Dendritic cell treated with granulocyte-macrophage colony-stimulating factor and Interleukin-4, amounts not matched to agents 40 ng/mL and 50 ng/mL, for 4 days (primary cell): ENCODE measurements around the gene FAM149B1.

Source experiments
- H3K27ac Mint-ChIP-seq: one replicate; pipeline ENCODE4 v1.8.0; 2022; ENCODE audit warnings: mild to moderate bottlenecking, mixed read lengths
- H3K27me3 Mint-ChIP-seq: one replicate; pipeline ENCODE4 v1.8.0; 2022; ENCODE audit warnings: mild to moderate bottlenecking, mixed read lengths
- H3K36me3 Mint-ChIP-seq: one replicate; pipeline ENCODE4 v1.8.0; 2022; ENCODE audit warnings: low read depth, mixed read lengths
- H3K4me1 Mint-ChIP-seq: one replicate; pipeline ENCODE4 v1.8.0; 2022; ENCODE audit warnings: low read depth, mixed read lengths
- H3K4me3 Mint-ChIP-seq: one replicate; pipeline ENCODE4 v1.8.0; 2022; ENCODE audit warnings: mild to moderate bottlenecking, moderate library complexity, mixed read lengths
- H3K9me3 Mint-ChIP-seq: one replicate; pipeline ENCODE4 v1.8.0; 2022; ENCODE audit warnings: mixed read lengths
- intact Hi-C: fragments of 100-400 bp; cut with micrococcal nuclease; formaldehyde crosslinking; loops from one replicate; pipeline ENCODE4 v1.15.0; 2022

FAM149B1 gene

DNA sequence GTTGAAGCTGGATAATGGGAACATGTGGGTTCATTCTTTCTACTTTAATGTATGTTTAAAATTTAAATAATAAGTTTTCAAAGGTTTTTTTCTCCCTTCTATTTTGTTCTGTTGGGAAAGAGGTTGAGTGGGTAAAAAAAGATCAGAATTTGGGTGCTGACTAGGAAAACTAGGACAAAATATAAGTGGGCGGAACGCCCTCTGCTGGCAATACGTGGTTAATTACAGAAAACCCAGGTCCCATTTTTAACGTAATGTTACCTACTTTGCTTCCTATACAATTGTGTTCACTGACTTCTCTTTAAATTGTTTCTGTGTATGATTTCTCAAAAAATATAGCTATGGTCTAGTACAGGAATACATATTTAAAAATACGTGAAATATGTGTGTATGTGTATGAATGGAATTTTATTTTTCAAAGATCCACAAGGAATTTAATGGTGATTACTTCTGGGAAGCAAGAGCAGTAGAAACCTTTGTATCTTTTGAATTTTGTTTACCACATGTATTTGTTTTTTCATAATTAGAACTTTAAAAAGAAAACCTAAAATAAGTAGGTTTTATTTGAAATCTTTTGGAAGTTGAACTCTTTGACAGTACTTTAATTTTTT lies 8.8 kb upstream of the FAM149B1 start:
- Mint-ChIP-seq H3K4me3 (no peak overlapping the region), H3K27me3 (no peaks in the 10 kb centered on the region), H3K36me3 (peaks cover 72% of the 10 kb centered on the region), H3K9me3 (no peaks in the 10 kb centered on the region), H3K4me1 (peaks cover 25% of the 10 kb centered on the region), H3K27ac (no peak overlapping the region)
- intact Hi-C loops: loop anchor here (10.0 kb wide), 1 partner anchor 94 kb away; no protein-coding TSS in a partner anchor

DNA sequence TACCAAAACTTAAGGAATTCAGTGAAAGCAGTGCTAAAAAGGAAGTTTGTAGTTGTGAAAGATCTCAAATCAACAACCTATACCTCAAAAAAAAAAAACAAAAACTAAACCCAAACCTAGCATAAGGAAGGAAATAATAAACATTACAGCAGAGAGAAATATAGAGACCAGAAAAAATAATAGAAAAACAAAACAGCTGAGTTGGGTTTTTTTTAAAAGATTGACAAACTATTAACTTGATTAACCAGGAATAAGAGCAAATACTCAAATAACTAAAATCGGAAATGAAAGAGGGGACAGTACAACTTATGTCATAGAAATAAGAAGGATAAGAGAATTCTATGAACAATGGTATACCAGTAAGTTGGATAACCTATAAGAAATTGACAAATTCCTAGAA lies 6.8 kb upstream of the FAM149B1 start:
- peaks cover 68% of the 10 kb centered on the region for H3K36me3 Mint-ChIP-seq

GRCh38 chr10:73161662-73162061 lies 6.3 kb upstream of the FAM149B1 start:
- Mint-ChIP-seq H3K27me3 (no peaks in the 10 kb centered on the region), H3K4me3 (no peak overlapping the region), H3K9me3 (no peaks in the 10 kb centered on the region), H3K27ac (no peak overlapping the region), H3K36me3 (peaks cover 67% of the 10 kb centered on the region), H3K4me1 (peaks cover 42% of the 10 kb centered on the region)
- intact Hi-C loops: no loop called here

More for the DNA sequence above, 6.8 kb upstream of the FAM149B1 start:
- peaks cover 36% of the 10 kb centered on the region for H3K4me1 Mint-ChIP-seq
- no peak overlapping the region for H3K4me3 Mint-ChIP-seq
- intact Hi-C loops: no loop called here
- no peaks in the 10 kb centered on the region for H3K27me3 Mint-ChIP-seq
- H3K9me3 Mint-ChIP-seq: no peaks in the 10 kb centered on the region
- H3K27ac Mint-ChIP-seq: no peak overlapping the region

DNA sequence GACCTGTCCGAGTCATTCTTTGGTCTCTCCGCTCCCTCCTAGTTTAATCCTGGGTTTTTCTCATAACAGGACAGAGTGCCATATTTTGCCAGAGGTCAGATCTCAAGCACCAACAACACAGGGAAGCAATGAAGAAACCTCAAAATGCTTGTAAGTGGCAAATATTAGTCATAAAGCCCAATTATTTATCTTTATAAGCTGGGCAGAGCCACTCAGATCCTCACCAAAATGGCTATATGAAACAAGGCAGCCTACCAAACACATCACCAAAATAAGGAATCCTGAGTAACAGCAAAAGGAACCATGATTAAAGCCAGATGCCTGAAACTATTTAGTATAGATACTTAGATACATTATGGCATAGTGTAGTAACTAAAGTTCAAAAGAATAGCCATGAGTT lies 4.8 kb upstream of the FAM149B1 start:
- Mint-ChIP-seq H3K9me3 (no peaks in the 10 kb centered on the region), H3K4me1 (peaks cover 51% of the 10 kb centered on the region), H3K27ac (peak overlapping the region; percentile 43), H3K4me3 (no peak overlapping the region), H3K27me3 (no peaks in the 10 kb centered on the region), H3K36me3 (peaks cover 70% of the 10 kb centered on the region)
- intact Hi-C loops: no loop called here

- peak overlapping the region; percentile 97 for H3K27ac Mint-ChIP-seq
- intact Hi-C loops: loop anchor here (5.0 kb wide), 1 partner anchor 70 kb away; the partner anchor contains the start of gene P4HA1
- H3K9me3 Mint-ChIP-seq: no peaks in the 10 kb centered on the region
- H3K27me3 Mint-ChIP-seq: no peaks in the 10 kb centered on the region
- peak overlapping the region; percentile 99 for H3K4me3 Mint-ChIP-seq
- H3K36me3 Mint-ChIP-seq: peaks cover 48% of the 10 kb centered on the region
- peaks cover 35% of the 10 kb centered on the region for H3K4me1 Mint-ChIP-seq
Observed at GRCh38 chr10:73166972-73167371, 947 bp upstream of the FAM149B1 start.

- Mint-ChIP-seq H3K36me3 (peaks cover 44% of the 10 kb centered on the region), H3K27ac (peak overlapping the region; percentile 97), H3K4me1 (peaks cover 31% of the 10 kb centered on the region), H3K27me3 (no peaks in the 10 kb centered on the region), H3K4me3 (peak overlapping the region; percentile 99), H3K9me3 (no peaks in the 10 kb centered on the region)
- intact Hi-C loops: loop anchor here (5.0 kb wide), 1 partner anchor 70 kb away; the partner anchor contains the start of gene P4HA1
Observed at GRCh38 chr10:73167458-73167782, 499 bp upstream of the FAM149B1 start.

GRCh38 chr10:73168465-73168803 lies 515 bp downstream of the FAM149B1 start:
- Mint-ChIP-seq H3K4me1 (peaks cover 25% of the 10 kb centered on the region), H3K9me3 (no peaks in the 10 kb centered on the region), H3K36me3 (peaks cover 35% of the 10 kb centered on the region), H3K27me3 (no peaks in the 10 kb centered on the region), H3K27ac (peak overlapping the region; percentile 97), H3K4me3 (peak overlapping the region; percentile 99)
- intact Hi-C loops: loop anchor here (5.0 kb wide), 1 partner anchor 71 kb away; the partner anchor contains the start of gene P4HA1

DNA sequence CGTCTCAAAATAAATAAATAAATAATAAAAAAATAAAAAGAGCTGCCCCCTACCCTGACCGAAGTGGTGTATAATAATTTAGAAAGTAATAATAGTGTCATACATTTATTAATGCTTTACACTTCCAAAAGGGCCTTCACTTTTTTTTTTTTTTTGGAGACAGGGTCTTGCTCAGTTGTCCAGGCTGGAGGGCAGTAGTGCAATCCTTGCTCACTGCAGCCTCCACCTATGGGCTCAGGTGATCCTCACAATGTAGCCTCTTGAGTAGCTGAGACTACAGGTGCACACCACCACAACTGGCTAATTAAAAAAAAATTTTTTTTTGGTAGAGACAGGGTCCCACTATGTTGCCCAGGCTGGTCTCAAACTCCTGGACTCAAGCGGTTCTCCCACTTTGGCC lies 1.4 kb downstream of the FAM149B1 start:
- Mint-ChIP-seq H3K9me3 (no peaks in the 10 kb centered on the region), H3K36me3 (peaks cover 35% of the 10 kb centered on the region), H3K4me1 (peaks cover 25% of the 10 kb centered on the region), H3K27ac (no peak overlapping the region), H3K27me3 (no peaks in the 10 kb centered on the region), H3K4me3 (no peak overlapping the region)
- intact Hi-C loops: loop anchor here (5.0 kb wide), 1 partner anchor 72 kb away; the partner anchor contains the start of gene P4HA1

GRCh38 chr10:73172867-73173266 lies 4.9 kb downstream of the FAM149B1 start:
- no peaks in the 10 kb centered on the region for H3K9me3 Mint-ChIP-seq
- H3K4me1 Mint-ChIP-seq: no peaks in the 10 kb centered on the region
- no peak overlapping the region for H3K27ac Mint-ChIP-seq
- no peaks in the 10 kb centered on the region for H3K27me3 Mint-ChIP-seq
- H3K4me3 Mint-ChIP-seq: no peak overlapping the region
- peaks cover 36% of the 10 kb centered on the region for H3K36me3 Mint-ChIP-seq
- intact Hi-C loops: no loop called here

GRCh38 chr10:73174148-73174925 lies 6.4 kb downstream of the FAM149B1 start:
- no peaks in the 10 kb centered on the region for H3K27me3 Mint-ChIP-seq
- H3K4me3 Mint-ChIP-seq: no peak overlapping the region
- H3K36me3 Mint-ChIP-seq: peaks cover 40% of the 10 kb centered on the region
- H3K9me3 Mint-ChIP-seq: no peaks in the 10 kb centered on the region
- H3K4me1 Mint-ChIP-seq: no peaks in the 10 kb centered on the region
- no peak overlapping the region for H3K27ac Mint-ChIP-seq
- intact Hi-C loops: no loop called here

GRCh38 chr10:73182568-73182967 lies 14.6 kb downstream of the FAM149B1 start:
- H3K4me1 Mint-ChIP-seq: no peaks in the 10 kb centered on the region
- H3K27ac Mint-ChIP-seq: no peak overlapping the region
- H3K9me3 Mint-ChIP-seq: no peaks in the 10 kb centered on the region
- no peaks in the 10 kb centered on the region for H3K27me3 Mint-ChIP-seq
- H3K36me3 Mint-ChIP-seq: peaks cover 64% of the 10 kb centered on the region
- H3K4me3 Mint-ChIP-seq: no peak overlapping the region
- intact Hi-C loops: no loop called here

DNA sequence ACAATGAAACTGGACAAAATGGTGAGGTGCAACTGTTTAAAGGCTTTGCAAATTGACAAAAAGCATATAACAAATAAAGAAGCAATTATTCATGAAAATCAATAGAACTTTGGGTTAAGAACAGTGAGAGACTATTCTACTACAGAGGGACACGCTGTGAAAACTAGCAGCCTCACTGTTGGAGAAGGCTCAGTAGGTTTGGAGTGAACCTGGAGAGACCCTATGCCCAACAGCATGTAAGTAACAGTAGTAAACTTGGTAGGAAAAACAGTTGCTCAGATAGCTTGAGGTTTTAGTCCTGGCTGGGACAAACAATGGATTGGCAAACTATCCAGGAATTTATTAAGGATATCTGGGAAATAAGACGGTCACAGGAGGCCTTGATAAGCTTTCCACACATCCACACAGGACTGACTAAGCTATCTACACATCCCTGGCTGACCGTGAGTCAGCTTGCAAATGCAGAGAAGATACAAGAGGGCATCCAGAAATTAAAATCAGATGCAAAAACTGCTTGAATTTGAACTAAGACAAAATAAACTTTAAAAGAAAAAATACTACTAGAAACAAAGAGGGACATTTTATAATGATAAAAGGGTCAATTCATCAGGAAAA lies 15.9 kb downstream of the FAM149B1 start:
- Mint-ChIP-seq H3K27me3 (no peaks in the 10 kb centered on the region), H3K4me3 (no peak overlapping the region), H3K4me1 (no peaks in the 10 kb centered on the region), H3K36me3 (peaks cover 56% of the 10 kb centered on the region), H3K9me3 (no peaks in the 10 kb centered on the region), H3K27ac (no peak overlapping the region)
- intact Hi-C loops: no loop called here

DNA sequence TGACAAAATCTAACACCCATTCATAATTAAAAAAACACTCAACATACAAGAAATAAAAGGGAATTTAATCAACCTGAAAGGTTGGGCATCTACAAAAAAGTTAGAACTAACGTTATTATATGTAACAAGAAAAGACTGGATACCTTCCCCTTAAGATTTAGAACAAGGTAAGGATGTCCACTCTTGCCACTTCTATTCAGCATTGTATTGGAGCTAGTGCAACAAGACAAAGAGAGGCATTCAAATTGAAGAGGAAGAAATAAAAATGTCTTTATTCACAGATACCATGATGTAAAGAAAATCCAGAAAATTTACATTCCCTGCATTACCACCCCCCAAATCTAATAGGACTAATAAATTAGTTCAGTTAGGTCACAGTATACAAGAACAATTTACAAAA lies 18.3 kb downstream of the FAM149B1 start:
- H3K27me3 Mint-ChIP-seq: no peaks in the 10 kb centered on the region
- intact Hi-C loops: no loop called here
- no peaks in the 10 kb centered on the region for H3K4me1 Mint-ChIP-seq
- H3K27ac Mint-ChIP-seq: no peak overlapping the region
- H3K4me3 Mint-ChIP-seq: no peak overlapping the region
- peaks cover 43% of the 10 kb centered on the region for H3K36me3 Mint-ChIP-seq
- no peaks in the 10 kb centered on the region for H3K9me3 Mint-ChIP-seq

DNA sequence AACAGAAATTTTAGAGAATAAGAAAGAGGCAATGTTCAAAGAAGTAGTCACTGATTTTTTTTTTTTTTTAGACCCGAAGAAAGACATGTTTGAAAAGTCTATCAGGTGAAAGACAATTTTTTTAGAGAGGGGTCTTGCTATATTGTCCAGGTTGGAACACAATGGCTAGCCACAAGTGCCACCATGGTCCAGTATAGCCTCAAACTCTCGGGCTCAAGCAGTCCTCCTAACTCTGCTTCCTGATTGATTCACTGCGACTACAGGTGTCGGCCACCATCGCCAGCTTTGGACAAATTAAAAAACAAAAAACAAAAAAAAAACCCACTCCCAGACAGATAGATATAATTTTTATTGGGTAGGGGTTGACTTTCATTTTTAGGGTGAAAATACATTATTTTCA lies 22.3 kb downstream of the FAM149B1 start:
- Mint-ChIP-seq H3K9me3 (no peaks in the 10 kb centered on the region), H3K36me3 (peaks cover 37% of the 10 kb centered on the region), H3K27me3 (no peaks in the 10 kb centered on the region), H3K4me3 (no peak overlapping the region), H3K27ac (no peak overlapping the region), H3K4me1 (no peaks in the 10 kb centered on the region)
- intact Hi-C loops: no loop called here
